Fibroblast of the aortic adventitia (primary cell): ENCODE measurements around the gene B3GNT8. TPM values are rescaled to one million over a fixed set of nuclear protein-coding genes. Genes with fewer than 3 reads are reported as not detected.

Source experiments
- DNase-seq: peaks from one replicate; pipeline ENCODE4 v3.0.0-alpha.2; 2010; ENCODE audit warnings: low read depth
- H3K4me3 ChIP-seq: 2 replicates; pipeline ENCODE4 v1.5.1; 2011; ENCODE audit warnings: low read depth, mild to moderate bottlenecking, control low read depth, low read length, moderate library complexity
- CTCF ChIP-seq: IDR thresholded peaks from 2 replicates; pipeline ENCODE4 v1.5.1; 2011; ENCODE audit warnings: mild to moderate bottlenecking, low read length, control low read depth, inconsistent platforms; ENCODE audit not compliant: insufficient read depth
- total RNA-seq: library from RNA; depleted of rRNA; stranded (reverse); fragments of >200 nt; gene quantifications from 2 replicates; pipeline ENCODE4 v1.2.3, GENCODE V29; 2012; ENCODE audit warnings: low replicate concordance

B3GNT8 gene
- total RNA-seq, 1 donor = 2.1 TPM

- no peak overlapping the region for H3K4me3 ChIP-seq
- no peak for DNase-seq
- no peak for TF ChIP-seq CTCF
These were observed 16.8 kb upstream of the B3GNT8 start for GRCh38 chr19:41443813-41444455.

GRCh38 chr19:41442473-41443355 lies 15.5 kb upstream of the B3GNT8 start, which contains the start of gene ERICH4:
TSS of gene ERICH4 (plus strand) at chr19:41443156. CDS start at chr19:41443170, 14 bp downstream.
- DNase-seq = no peak
- no peak for TF ChIP-seq CTCF
- no peak within 1 kb of the TSS for H3K4me3 ChIP-seq

GRCh38 chr19:41441321-41441945 lies 14.3 kb upstream of the B3GNT8 start:
- H3K4me3 ChIP-seq = no peak overlapping the region
- no peak for TF ChIP-seq CTCF
- DNase-seq = no peak

GRCh38 chr19:41439441-41440222 lies 12.5 kb upstream of the B3GNT8 start, which contains the start of gene DMAC2:
TSS of gene DMAC2 (minus strand) at chr19:41439912. CDS start at chr19:41439899, 13 bp downstream.
- peak; percentile 38 for TF ChIP-seq CTCF
- DNase-seq = peak; percentile 97
- H3K4me3 ChIP-seq = peak within 1 kb of the TSS; percentile 85

GRCh38 chr19:41437944-41438574 lies 10.9 kb upstream of the B3GNT8 start:
- H3K4me3 ChIP-seq = no peak overlapping the region
- no peak for DNase-seq
- no peak for TF ChIP-seq CTCF

- no peak for TF ChIP-seq CTCF
- no peak for DNase-seq
- no peak overlapping the region for H3K4me3 ChIP-seq
These were observed 9.4 kb upstream of the B3GNT8 start for GRCh38 chr19:41436674-41436951.
